GM18526 (cell line): Measurements from ENCODE around the gene TECR.

Experiments used
- POLR2A ChIP-seq: IDR thresholded peaks from 3 replicates; pipeline ENCODE4 v1.6.1; 2011; ENCODE audit not compliant: insufficient read length; ENCODE audit errors: extremely low read depth

Gene TECR

GRCh38 chr19:14563590-14563926, 34.2 kb downstream of the TECR start:
- no peak for TF ChIP-seq POLR2A

- no peak for TF ChIP-seq POLR2A
Observed at GRCh38 chr19:14563989-14564651, 34.7 kb downstream of the TECR start.

GRCh38 chr19:14565298-14565679, 35.9 kb downstream of the TECR start:
- TF ChIP-seq POLR2A, result no peak

GRCh38 chr19:14565765-14566711, 36.6 kb downstream of the TECR start:
- no peak for TF ChIP-seq POLR2A

- TF ChIP-seq POLR2A, result no peak
Observed at GRCh38 chr19:14566712-14567077, 37.3 kb downstream of the TECR start.

GRCh38 chr19:14567079-14567478, 37.7 kb downstream of the TECR start:
- no peak for TF ChIP-seq POLR2A

- no peak for TF ChIP-seq POLR2A
Observed at GRCh38 chr19:14570864-14571527, 41.6 kb downstream of the TECR start.

GRCh38 chr19:14571695-14572490, 42.5 kb downstream of the TECR start, which contains the start of gene NDUFB7:
TSS of gene NDUFB7 (minus strand) at chr19:14572066. CDS start at chr19:14572000, 66 bp downstream.
- TF ChIP-seq POLR2A, result peak; percentile 91

- TF ChIP-seq POLR2A, result no peak
Observed at GRCh38 chr19:14575428-14575980, 46.1 kb downstream of the TECR start.

- no peak for TF ChIP-seq POLR2A
Observed at GRCh38 chr19:14576363-14576762, 47.0 kb downstream of the TECR start.

GRCh38 chr19:14577264-14577663, 47.9 kb downstream of the TECR start:
- TF ChIP-seq POLR2A, result no peak

- peak; percentile 29 for TF ChIP-seq POLR2A
Observed at GRCh38 chr19:14577885-14578427, 48.6 kb downstream of the TECR start.

- TF ChIP-seq POLR2A, result no peak
Observed at GRCh38 chr19:14580623-14581237, 51.3 kb downstream of the TECR start.

- peak; percentile 96 for TF ChIP-seq POLR2A
Observed at GRCh38 chr19:14582894-14583340, 53.5 kb downstream of the TECR start, which contains the start of gene CLEC17A. TSS of gene CLEC17A (plus strand) at chr19:14583084. CDS start at chr19:14583161, 77 bp downstream.
